RWPE1 (cell line): ENCODE data around the gene RTRAF.

Source experiments
- CTCF ChIA-PET: fragments of 350-600 bp; sonication (Branson Sonifier 250); formaldehyde crosslinking; extraction: SDS; loops from one replicate; lab custom pipeline; 2021; lab: Yijun Ruan, JAX
- POLR2A ChIA-PET: fragments of 400-600 bp; formaldehyde crosslinking; extraction: SDS; loops from one replicate; lab custom pipeline; 2020; ENCODE audit warnings: antibody characterized with exemption; ENCODE audit not compliant: low non-redundant PET; lab: Yijun Ruan, JAX
- DNase-seq: peaks from one replicate; pipeline ENCODE4 v3.0.0; 2012; ENCODE audit warnings: low spot score
- H3K27ac ChIP-seq: fragments of 450-650 bp; 2 replicates; pipeline ENCODE4 v1.5.1; 2017
- TF ChIP-seq, protein P1 (sequence below): fragments of 450-650 bp; conservative IDR thresholded peaks from 2 replicates; pipeline ENCODE4 v1.5.1; 2017; ENCODE audit warnings: low read depth, mild to moderate bottlenecking

The RTRAF gene

DNA sequence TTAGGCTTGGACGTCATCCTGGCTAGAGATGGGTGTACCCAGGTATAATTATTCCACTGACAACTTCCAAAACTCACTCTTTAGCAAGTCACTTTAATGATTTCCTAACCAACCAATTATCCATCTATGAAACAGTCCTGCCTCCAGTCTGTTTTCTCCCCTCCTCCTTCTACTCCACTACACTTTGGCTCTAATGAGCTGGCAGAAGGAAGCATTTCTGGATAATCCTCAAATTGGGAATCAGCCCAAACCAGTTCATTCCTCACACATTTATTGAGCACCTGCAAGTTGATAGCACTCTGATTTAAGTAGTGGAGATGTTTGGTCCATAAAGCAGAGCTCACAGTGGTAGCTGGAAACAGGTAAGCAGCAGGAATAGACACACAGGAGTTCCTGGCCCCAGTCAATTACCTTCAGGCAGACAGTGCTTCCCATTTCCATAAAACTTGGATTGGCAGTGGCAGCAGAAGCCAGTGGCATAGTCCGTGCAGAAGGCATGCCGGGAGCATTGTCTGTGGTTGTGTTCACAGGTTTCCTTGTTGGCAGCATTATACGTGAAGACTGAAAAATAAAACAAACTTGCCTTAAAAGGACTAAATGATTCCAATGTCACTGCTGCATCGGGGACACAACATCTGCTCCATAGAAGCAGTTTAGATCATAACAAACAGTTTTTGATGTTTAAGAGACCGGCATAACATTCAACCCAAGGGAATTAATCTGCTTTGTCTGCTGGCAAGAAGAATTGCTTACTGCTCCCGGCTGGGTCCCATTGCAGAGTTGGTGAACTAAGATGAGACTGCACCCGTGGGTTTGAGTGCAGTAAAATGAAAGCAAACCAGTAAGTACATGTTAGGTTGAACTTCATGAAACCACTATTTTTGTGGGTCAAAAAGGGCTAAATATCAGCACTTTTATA, 53.3 kb downstream of the RTRAF start:
- POLR2A ChIA-PET: no interaction called here
- no peak overlapping the region for H3K27ac ChIP-seq
- no peak for DNase-seq
- CTCF ChIA-PET: no interaction called here
- TF ChIP-seq, protein P1, sequence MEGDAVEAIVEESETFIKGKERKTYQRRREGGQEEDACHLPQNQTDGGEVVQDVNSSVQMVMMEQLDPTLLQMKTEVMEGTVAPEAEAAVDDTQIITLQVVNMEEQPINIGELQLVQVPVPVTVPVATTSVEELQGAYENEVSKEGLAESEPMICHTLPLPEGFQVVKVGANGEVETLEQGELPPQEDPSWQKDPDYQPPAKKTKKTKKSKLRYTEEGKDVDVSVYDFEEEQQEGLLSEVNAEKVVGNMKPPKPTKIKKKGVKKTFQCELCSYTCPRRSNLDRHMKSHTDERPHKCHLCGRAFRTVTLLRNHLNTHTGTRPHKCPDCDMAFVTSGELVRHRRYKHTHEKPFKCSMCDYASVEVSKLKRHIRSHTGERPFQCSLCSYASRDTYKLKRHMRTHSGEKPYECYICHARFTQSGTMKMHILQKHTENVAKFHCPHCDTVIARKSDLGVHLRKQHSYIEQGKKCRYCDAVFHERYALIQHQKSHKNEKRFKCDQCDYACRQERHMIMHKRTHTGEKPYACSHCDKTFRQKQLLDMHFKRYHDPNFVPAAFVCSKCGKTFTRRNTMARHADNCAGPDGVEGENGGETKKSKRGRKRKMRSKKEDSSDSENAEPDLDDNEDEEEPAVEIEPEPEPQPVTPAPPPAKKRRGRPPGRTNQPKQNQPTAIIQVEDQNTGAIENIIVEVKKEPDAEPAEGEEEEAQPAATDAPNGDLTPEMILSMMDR: no peak

DNA sequence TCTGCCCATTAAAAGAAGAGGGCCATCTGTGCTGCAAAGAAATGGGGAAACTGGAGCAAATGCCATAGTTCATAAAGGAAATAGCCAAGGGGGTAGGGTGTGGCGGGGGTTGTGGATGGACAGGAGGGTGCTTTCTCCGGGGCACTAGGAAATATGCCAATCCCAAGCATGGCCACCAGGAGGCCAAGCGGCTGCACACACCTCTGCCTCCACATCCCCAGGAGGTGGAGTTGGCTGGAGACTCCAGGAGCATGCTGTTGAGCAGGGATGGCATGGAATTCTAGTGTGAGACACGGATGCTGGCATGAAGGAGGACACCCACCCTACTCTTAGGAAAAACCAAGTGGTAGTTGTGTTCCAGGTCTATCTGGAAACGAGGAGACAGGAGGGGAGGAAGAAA, 54.3 kb downstream of the RTRAF start:
- POLR2A ChIA-PET: no interaction called here
- H3K27ac ChIP-seq: no peak overlapping the region
- peak; percentile 26 for DNase-seq
- CTCF ChIA-PET: no interaction called here
- TF ChIP-seq, protein P1: no peak

DNA sequence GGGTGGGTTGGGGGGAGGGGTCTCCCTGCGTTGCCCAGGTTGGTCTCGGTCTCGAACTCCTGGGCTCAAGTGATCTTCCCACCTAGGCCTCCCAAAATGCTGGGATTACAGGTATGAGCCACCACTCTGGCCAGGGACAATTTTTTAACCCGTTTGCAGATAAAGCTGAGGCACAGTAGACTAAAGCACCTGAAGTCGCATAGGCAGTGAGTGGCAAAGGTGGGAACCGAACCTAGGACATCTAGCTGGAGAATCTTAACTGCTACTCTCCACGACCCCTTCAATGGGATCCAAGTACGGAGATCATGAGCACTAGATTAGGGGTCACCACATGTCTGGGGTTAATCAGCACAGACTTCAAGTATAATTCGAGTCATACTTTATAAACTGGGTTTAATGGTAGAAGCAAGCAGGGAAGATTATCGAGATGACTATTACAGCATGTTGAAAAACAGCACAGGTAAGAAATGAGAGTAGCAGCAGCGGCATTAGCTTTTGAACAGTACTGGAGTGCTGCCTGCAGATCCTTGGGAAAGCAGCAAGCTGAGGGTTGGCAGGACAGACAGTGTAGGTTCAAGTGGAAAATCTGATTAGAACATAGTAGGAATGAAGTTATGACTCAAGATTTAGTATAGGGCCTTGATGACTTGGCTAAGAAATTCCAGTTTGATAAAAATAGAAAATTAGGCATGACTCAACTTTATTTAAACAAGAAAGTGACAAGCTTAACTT, 55.6 kb downstream of the RTRAF start:
- TF ChIP-seq, protein P1: no peak
- peak; percentile 29 for DNase-seq
- no peak overlapping the region for H3K27ac ChIP-seq
- CTCF ChIA-PET: no interaction called here
- POLR2A ChIA-PET: no interaction called here

DNA sequence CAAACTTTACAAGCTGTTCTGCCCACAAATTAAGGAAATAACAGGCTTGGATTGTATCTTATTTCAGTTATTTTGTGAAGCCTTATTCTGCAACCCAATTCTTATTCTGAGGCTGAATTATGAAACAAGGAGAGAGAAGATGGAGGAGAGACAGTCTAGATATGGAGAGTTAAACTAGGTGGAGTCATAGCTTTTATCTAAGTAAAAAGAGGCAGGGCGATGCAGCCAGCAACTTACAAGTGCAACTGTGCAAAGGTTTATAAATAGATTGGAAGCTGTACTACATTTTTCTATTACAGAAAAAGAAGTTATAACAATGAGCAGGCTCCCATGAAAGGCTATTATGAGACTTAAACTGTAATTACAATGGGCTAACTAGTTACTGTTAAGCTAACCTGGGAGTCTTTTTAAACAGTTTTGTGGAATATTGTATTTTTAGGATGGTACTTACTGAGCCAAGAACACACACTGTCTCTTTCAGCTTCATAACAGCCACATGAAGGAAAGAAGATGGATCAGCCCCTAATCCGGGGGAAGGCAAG, 57.1 kb downstream of the RTRAF start:
- H3K27ac ChIP-seq: no peak overlapping the region
- POLR2A ChIA-PET: no interaction called here
- CTCF ChIA-PET: no interaction called here
- no peak for DNase-seq
- TF ChIP-seq, protein P1: no peak

DNA sequence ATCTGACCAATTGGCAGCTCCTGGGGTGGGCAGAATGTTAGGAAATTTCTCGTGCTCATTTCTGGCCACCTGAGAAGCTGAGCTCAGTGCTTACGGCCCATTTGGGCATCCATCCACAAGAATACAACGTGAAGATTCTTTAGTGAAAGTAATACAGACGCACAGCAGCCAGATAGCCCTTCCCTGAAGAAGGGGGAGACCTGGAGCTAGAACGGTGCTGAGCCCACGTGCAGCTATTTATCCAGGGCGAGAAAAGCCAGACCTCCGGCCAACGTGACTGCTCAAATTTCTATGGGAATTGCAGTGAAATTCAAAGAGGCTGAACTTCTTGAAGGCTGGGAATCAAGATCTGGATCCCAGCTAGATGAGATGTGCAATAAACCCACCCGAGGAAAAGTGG, 58.8 kb downstream of the RTRAF start:
- ChIA-PET CTCF (no interaction called here), POLR2A (no interaction called here)
- TF ChIP-seq, protein P1: no peak
- no peak overlapping the region for H3K27ac ChIP-seq
- no peak for DNase-seq

DNA sequence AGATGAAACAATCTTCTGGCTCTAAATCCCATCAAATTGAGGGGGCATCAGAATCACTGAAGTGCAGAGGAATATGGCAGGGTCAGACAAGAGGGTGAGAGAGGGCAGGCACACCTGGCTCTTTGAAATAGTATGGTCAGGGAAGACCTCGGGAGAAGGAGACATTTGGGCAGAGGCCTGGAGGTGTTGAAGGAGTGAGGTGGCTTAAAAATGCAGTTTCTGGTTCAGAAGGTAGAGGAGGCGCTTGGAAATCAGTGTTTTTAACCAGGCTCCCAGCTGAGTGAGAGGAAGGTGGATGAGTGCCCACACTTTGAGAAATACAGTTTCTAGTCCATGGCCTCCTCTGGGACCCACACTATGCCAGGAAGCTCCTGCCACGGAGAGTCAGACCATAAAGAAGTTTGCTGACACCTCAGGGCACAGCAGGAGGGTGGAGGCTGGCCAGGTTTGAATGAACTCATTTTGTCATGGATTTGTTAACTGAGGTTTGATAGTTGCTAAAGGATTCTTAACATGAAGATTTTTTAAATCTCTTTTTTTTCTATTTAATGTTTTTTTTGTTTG, 59.4 kb downstream of the RTRAF start:
- CTCF ChIA-PET: no interaction called here
- no peak for DNase-seq

More for the DNA sequence above, 59.4 kb downstream of the RTRAF start:
- no peak overlapping the region for H3K27ac ChIP-seq
- POLR2A ChIA-PET: no interaction called here
- TF ChIP-seq, protein P1: no peak
